PC-3 (cell line): ENCODE measurements around the gene PTPRE.

Experiments
- CTCF ChIP-seq: fragments of 300-600 bp; sonication (generic); conservative IDR thresholded peaks from 2 replicates; pipeline ENCODE4 v1.5.1; 2017; ENCODE audit warnings: antibody characterized with exemption, low read depth, mild to moderate bottlenecking, low read length
- EZH2 ChIP-seq: fragments of 300-600 bp; sonication (generic); IDR thresholded peaks from one replicate; pipeline ENCODE4 v1.6.1; 2017; ENCODE audit warnings: antibody characterized with exemption, mild to moderate bottlenecking, low read length; ENCODE audit not compliant: unreplicated experiment
- EZH2phosphoT487 ChIP-seq: fragments of 300-600 bp; sonication (generic); IDR thresholded peaks from 2 replicates; pipeline ENCODE4 v1.6.1; 2018; ENCODE audit warnings: mild to moderate bottlenecking, antibody characterized with exemption, low read length, borderline replicate concordance

GRCh38 chr10:128005858-128006257 lies 99.0 kb downstream of the PTPRE start:
- TF ChIP-seq CTCF (no peak), EZH2 (no peak), EZH2phosphoT487 (no peak)
